Tibial nerve (tissue), 4 donors: ENCODE measurements around the gene OGFR.

Experiments
- CTCF ChIP-seq, 5 experiments: fragments of 200-600 bp in 3 of 5; fragments of 450-650 bp in 2 of 5; sonication (generic) in 3 of 5; IDR thresholded peaks; one replicate each; pipeline ENCODE4 v1.5.1; 2016 to 2019; ENCODE audit warnings: antibody characterized with exemption in 5 of 5, mild to moderate bottlenecking in 3 of 5, moderate library complexity in 2 of 5
- EP300 ChIP-seq, 2 donors: sonication (generic); formaldehyde crosslinking; IDR thresholded peaks; one replicate each; pipeline ENCODE4 v1.6.1; 2017; ENCODE audit warnings: antibody characterized with exemption in 2 of 2, mild to moderate bottlenecking in 1 of 2
- POLR2A ChIP-seq, 2 donors: fragments of 450-650 bp; IDR thresholded peaks; one replicate each; pipeline ENCODE4 v1.6.1; 2017; ENCODE audit warnings: antibody characterized with exemption in 2 of 2, mild to moderate bottlenecking in 2 of 2, moderate library complexity in 2 of 2

- no peak for TF ChIP-seq CTCF (IDR thresholded peaks at IDR 0.05)
- TF ChIP-seq POLR2A (IDR thresholded peaks at IDR 0.05) = no peak
- no peak for TF ChIP-seq EP300 (IDR thresholded peaks at IDR 0.05)
These were observed 7.7 kb upstream of the OGFR start for GRCh38 chr20:62796699-62797491.
